HG02798 (cell line): Measurements from ENCODE around the gene TRIM33.
"Not testable (repeated sequence)": the region's sequence is repeated elsewhere in the genome, so short reads cannot be mapped to it uniquely, and the experiment has no call there.

ENCODE experiments used
- ATAC-seq: cut with Tn5 transposase; IDR thresholded peaks from one replicate; pipeline ENCODE4 v1.9.1; 2021; ENCODE audit warnings: mild to moderate bottlenecking; ENCODE audit not compliant: unreplicated experiment, poor library complexity

TRIM33 gene

GRCh38 chr1:114431026-114431425 lies 80.0 kb downstream of the TRIM33 start:
- ATAC-seq = no peak

GRCh38 chr1:114428083-114428754 lies 82.8 kb downstream of the TRIM33 start:
- no peak for ATAC-seq

- no peak for ATAC-seq
These were observed 83.4 kb downstream of the TRIM33 start for GRCh38 chr1:114427612-114428011.

- ATAC-seq = no peak
These were observed 87.5 kb downstream of the TRIM33 start for GRCh38 chr1:114423455-114423854.

- ATAC-seq = not testable (repeated sequence)
These were observed 92.1 kb downstream of the TRIM33 start for GRCh38 chr1:114418948-114419347.

GRCh38 chr1:114397601-114398000 lies 113.4 kb downstream of the TRIM33 start:
- ATAC-seq = no peak

GRCh38 chr1:114395863-114396262 lies 115.1 kb downstream of the TRIM33 start:
- no peak for ATAC-seq

- no peak for ATAC-seq
These were observed 120.0 kb downstream of the TRIM33 start for GRCh38 chr1:114390960-114391359.

GRCh38 chr1:114390361-114390760 lies 120.6 kb downstream of the TRIM33 start:
- no peak for ATAC-seq

GRCh38 chr1:114388432-114389003 lies 122.5 kb downstream of the TRIM33 start:
- no peak for ATAC-seq

GRCh38 chr1:114387585-114387984 lies 123.4 kb downstream of the TRIM33 start:
- not testable (repeated sequence) for ATAC-seq

GRCh38 chr1:114387010-114387360 lies 124.0 kb downstream of the TRIM33 start:
- ATAC-seq = no peak

GRCh38 chr1:114386129-114387009 lies 124.6 kb downstream of the TRIM33 start:
- ATAC-seq = no peak

- no peak for ATAC-seq
These were observed 126.1 kb downstream of the TRIM33 start for GRCh38 chr1:114384922-114385321.

- ATAC-seq = no peak
These were observed 131.0 kb downstream of the TRIM33 start for GRCh38 chr1:114379987-114380386.

GRCh38 chr1:114379358-114379757 lies 131.6 kb downstream of the TRIM33 start:
- ATAC-seq = no peak

GRCh38 chr1:114377356-114377755 lies 133.6 kb downstream of the TRIM33 start:
- ATAC-seq = no peak

- ATAC-seq = no peak
These were observed 141.1 kb downstream of the TRIM33 start for GRCh38 chr1:114369930-114370329.

- ATAC-seq = not testable (repeated sequence)
These were observed 141.6 kb downstream of the TRIM33 start for GRCh38 chr1:114369266-114369919.

- no peak for ATAC-seq
These were observed 142.3 kb downstream of the TRIM33 start for GRCh38 chr1:114368560-114369255.
